HG02938 (cell line): ENCODE data around the gene GAB2.

Source experiments
- ATAC-seq: cut with Tn5 transposase; IDR thresholded peaks from one replicate; pipeline ENCODE4 v1.9.1; 2021; ENCODE audit warnings: mild to moderate bottlenecking, moderate library complexity; ENCODE audit not compliant: unreplicated experiment

Gene GAB2

DNA sequence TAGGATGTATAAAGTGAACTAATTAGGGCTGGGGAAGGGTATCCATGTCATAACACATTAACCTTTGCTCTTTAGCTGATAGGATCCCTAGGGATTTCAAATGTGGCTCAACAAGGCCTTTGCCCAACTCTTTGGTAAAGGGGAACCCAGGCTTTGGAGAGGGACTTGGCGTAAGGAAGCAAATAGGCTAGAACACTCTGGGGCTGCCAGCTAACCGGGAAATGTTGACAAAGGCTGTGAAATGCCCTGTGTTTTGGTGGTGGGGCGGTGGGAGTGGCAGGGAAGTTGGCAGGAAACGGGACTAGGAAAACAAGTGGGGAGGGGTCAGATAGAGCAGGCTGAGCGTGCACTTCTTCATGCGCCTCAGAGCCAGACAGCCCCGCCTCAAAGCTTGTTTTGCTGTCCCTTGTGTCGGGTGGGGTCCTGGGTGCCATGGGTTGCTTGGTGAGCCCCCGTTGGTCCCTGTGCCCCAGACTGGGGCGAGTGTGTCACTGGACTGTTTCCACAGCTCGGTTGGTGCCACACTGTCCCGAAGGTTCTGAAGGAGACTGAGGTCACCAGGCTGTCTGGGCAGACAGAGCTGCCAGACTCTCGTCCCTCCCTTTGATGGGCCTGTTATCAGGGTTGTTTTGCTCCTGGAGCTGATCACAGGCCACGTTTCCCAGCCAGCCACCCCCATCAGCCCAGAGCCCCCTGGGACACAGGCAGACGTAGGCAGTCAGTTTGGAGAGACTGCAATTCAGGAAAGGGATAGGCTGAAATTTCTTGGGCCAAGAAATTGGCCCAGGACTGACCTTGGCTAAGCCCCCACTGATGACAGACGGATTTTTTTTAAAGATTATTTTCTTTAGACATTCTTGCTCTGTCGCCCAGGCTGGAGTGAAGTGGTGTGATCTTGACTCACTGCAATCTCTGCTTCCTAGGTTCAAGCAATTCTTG lies 248.8 kb downstream of the GAB2 start:
- no peak for ATAC-seq

DNA sequence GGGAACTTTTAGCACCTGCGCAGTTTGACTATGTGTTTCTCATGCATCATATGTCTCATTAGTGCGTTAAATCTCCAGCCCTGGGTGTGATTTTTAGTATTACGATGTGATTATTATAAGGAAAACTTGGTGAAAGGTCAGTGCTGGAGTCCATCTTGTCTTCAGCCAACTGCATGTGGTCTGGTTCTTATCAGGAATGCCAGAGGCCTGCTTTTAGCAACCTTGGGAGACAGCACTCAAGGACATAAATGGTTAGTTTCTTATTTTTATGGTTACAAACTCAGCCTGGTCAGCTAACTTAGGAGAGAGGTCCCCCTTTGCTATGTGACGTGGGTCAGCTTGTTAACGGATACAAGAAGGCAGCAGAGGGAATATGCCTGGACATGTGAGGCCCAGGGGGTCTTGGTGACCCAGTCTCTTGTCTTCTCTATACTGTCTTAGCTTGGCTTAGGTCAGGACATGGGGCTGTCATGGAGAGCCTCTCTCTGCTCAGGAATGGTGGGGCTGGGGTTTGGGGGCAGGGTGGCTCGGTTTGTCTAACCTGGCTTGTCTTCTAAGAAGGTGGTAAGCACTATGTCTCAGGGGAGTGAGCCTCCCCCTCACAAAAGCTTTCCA lies 250.7 kb downstream of the GAB2 start:
- no peak for ATAC-seq
